ENCODE results near the gene WDR11.

GRCh38 chr10:120944586-120945125 lies 93.5 kb downstream of the WDR11 start:
- no peak for TF ChIP-seq CTCF (IDR thresholded peaks at IDR 0.05)
- no peak for TF ChIP-seq POLR2A (IDR thresholded peaks at IDR 0.05)
- no peak for TF ChIP-seq POLR2AphosphoS5 (IDR thresholded peaks at IDR 0.05)

Data from prostate gland (tissue), 2 donors.